Measurements from ENCODE around the gene DPP3.
A peak's percentile ranks its signal among the peaks of the same experiment; 100 is the strongest.
"Not testable (repeated sequence)": the region's sequence is repeated elsewhere in the genome, so short reads cannot be mapped to it uniquely, and the experiment has no call there.

DPP3 gene

GRCh38 chr11:66539170-66539869 lies 59.1 kb downstream of the DPP3 start:
- DNase-seq, result no peak

- no peak for DNase-seq
Measured at GRCh38 chr11:66539870-66540213, 59.6 kb downstream of the DPP3 start.

GRCh38 chr11:66540598-66540997 lies 60.4 kb downstream of the DPP3 start:
- DNase-seq, result not testable (repeated sequence)

- no peak for DNase-seq
Measured at GRCh38 chr11:66541892-66542291, 61.7 kb downstream of the DPP3 start.

GRCh38 chr11:66542362-66542761 lies 62.1 kb downstream of the DPP3 start:
- no peak for DNase-seq

- DNase-seq, result no peak
Measured at GRCh38 chr11:66543263-66544107, 63.3 kb downstream of the DPP3 start.

GRCh38 chr11:66544952-66545351 lies 64.7 kb downstream of the DPP3 start:
- DNase-seq, result not testable (repeated sequence)

- peak; percentile 97 for DNase-seq
Measured at GRCh38 chr11:66545701-66546367, 65.6 kb downstream of the DPP3 start, which contains the start of gene ZDHHC24. TSS of gene ZDHHC24 (minus strand) at chr11:66546048. CDS start at chr11:66546003, 45 bp downstream.

GRCh38 chr11:66546368-66546965 lies 66.2 kb downstream of the DPP3 start, which contains the start of gene ACTN3:
TSS of gene ACTN3 (plus strand) at chr11:66546903. CDS start at chr11:66546938, 35 bp downstream.
- no peak for DNase-seq

GRCh38 chr11:66546966-66547661 lies 66.9 kb downstream of the DPP3 start:
- no peak for DNase-seq

GRCh38 chr11:66547662-66548009 lies 67.4 kb downstream of the DPP3 start:
- no peak for DNase-seq

- no peak for DNase-seq
Measured at GRCh38 chr11:66548041-66548440, 67.8 kb downstream of the DPP3 start.

GRCh38 chr11:66548774-66549630 lies 68.8 kb downstream of the DPP3 start:
- no peak for DNase-seq

GRCh38 chr11:66549696-66550095 lies 69.5 kb downstream of the DPP3 start:
- DNase-seq, result no peak

GRCh38 chr11:66550887-66551286 lies 70.7 kb downstream of the DPP3 start:
- no peak for DNase-seq

GRCh38 chr11:66554602-66555001 lies 74.4 kb downstream of the DPP3 start:
- no peak for DNase-seq

- no peak for DNase-seq
Measured at GRCh38 chr11:66555416-66555815, 75.2 kb downstream of the DPP3 start.

- no peak for DNase-seq
Measured at GRCh38 chr11:66556086-66556485, 75.9 kb downstream of the DPP3 start.

- DNase-seq, result no peak
Measured at GRCh38 chr11:66557733-66558326, 77.6 kb downstream of the DPP3 start.

Measured in OCI-M1 (cell line).